ENCODE results near the gene CTNNBL1.
"Not testable (repeated sequence)": the region's sequence is repeated elsewhere in the genome, so short reads cannot be mapped to it uniquely, and the experiment has no call there.

The CTNNBL1 gene

GRCh38 chr20:37853823-37854375 is 160.1 kb downstream of the CTNNBL1 start:
- no peak for TF ChIP-seq ZFX (IDR thresholded peaks at IDR 0.05; ENCODE audit: borderline replicate concordance)
- TF ChIP-seq CTCF (IDR thresholded peaks at IDR 0.05): no peak
- H3K27ac ChIP-seq: no peak overlapping the region

- not testable (repeated sequence) for H3K27ac ChIP-seq
Measured at GRCh38 chr20:37856034-37856433, 162.2 kb downstream of the CTNNBL1 start.

- no peak overlapping the region for H3K27ac ChIP-seq
- no peak for TF ChIP-seq CTCF (IDR thresholded peaks at IDR 0.05)
- no peak for TF ChIP-seq ZFX (IDR thresholded peaks at IDR 0.05; ENCODE audit: borderline replicate concordance)
Measured at GRCh38 chr20:37856932-37857660, 163.3 kb downstream of the CTNNBL1 start.

GRCh38 chr20:37859406-37860171 is 165.8 kb downstream of the CTNNBL1 start:
- TF ChIP-seq CTCF (IDR thresholded peaks at IDR 0.05) (no peak), ZFX (IDR thresholded peaks at IDR 0.05; ENCODE audit: borderline replicate concordance) (no peak)
- no peak overlapping the region for H3K27ac ChIP-seq

GRCh38 chr20:37863289-37863688 is 169.5 kb downstream of the CTNNBL1 start:
- H3K27ac ChIP-seq: no peak overlapping the region
- no peak for TF ChIP-seq CTCF (IDR thresholded peaks at IDR 0.05)
- no peak for TF ChIP-seq ZFX (IDR thresholded peaks at IDR 0.05; ENCODE audit: borderline replicate concordance)

GRCh38 chr20:37864298-37864697 is 170.5 kb downstream of the CTNNBL1 start:
- no peak overlapping the region for H3K27ac ChIP-seq
- TF ChIP-seq CTCF (IDR thresholded peaks at IDR 0.05) (no peak), ZFX (IDR thresholded peaks at IDR 0.05; ENCODE audit: borderline replicate concordance) (no peak)

- H3K27ac ChIP-seq: no peak overlapping the region
- TF ChIP-seq ZFX (IDR thresholded peaks at IDR 0.05; ENCODE audit: borderline replicate concordance) (no peak), CTCF (IDR thresholded peaks at IDR 0.05) (no peak)
Measured at GRCh38 chr20:37866051-37866450, 172.2 kb downstream of the CTNNBL1 start.
